NOMO-1 treated with DMSO at 0.1 percent for 48 hours (cell line): ENCODE measurements around the gene PKHD1.

ENCODE experiments used
- DNase-seq: peaks from one replicate; lab custom pipeline; 2025; ENCODE audit not compliant: unreplicated experiment; lab: John Stamatoyannopoulos, UW

PKHD1 gene, protein sequence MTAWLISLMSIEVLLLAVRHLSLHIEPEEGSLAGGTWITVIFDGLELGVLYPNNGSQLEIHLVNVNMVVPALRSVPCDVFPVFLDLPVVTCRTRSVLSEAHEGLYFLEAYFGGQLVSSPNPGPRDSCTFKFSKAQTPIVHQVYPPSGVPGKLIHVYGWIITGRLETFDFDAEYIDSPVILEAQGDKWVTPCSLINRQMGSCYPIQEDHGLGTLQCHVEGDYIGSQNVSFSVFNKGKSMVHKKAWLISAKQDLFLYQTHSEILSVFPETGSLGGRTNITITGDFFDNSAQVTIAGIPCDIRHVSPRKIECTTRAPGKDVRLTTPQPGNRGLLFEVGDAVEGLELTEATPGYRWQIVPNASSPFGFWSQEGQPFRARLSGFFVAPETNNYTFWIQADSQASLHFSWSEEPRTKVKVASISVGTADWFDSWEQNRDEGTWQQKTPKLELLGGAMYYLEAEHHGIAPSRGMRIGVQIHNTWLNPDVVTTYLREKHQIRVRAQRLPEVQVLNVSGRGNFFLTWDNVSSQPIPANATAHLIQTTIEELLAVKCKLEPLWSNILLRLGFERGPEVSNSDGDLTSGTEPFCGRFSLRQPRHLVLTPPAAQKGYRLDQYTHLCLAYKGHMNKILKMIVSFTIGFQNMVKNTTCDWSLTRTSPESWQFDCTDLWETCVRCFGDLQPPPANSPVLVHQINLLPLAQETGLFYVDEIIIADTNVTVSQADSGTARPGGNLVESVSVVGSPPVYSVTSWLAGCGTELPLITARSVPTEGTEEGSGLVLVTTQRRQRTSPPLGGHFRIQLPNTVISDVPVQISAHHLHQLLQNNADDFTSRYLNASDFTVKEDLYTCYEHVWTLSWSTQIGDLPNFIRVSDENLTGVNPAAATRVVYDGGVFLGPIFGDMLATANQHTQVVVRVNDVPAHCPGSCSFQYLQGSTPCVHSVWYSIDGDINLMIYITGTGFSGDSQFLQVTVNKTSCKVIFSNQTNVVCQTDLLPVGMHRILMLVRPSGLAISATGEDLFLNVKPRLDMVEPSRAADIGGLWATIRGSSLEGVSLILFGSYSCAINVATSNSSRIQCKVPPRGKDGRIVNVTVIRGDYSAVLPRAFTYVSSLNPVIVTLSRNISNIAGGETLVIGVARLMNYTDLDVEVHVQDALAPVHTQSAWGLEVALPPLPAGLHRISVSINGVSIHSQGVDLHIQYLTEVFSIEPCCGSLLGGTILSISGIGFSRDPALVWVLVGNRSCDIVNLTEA (N-terminal part only)

GRCh38 chr6:52087498-52087999 is at the start of gene PKHD1:
Gene PKHD1 (minus strand): TSS chr6:52087613. CDS start chr6:52084933, 2,680 bp downstream.
- DNase-seq = no peak

- DNase-seq = no peak
Observed at GRCh38 chr6:52136934-52137467, 49.6 kb upstream of the PKHD1 start.

DNA sequence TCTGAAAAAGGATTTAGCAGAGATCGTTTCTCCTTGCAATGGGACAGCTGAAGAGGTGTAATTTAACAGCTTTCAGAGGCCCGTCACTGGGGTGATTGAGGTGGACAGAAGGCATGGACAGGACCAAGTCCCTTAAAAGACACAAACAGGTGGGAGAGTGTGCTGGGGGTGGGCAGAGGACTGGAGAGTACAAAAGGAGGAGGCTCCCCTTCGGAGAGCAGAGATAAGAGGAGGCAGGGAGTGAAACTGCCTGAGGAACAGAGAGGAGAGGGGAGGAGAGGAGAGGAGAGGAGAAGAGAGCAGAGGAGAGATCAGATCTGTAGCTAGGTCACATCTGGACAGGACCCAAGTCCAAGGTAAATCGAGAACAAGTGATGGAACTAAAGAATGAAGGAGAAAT is 48.6 kb upstream of the PKHD1 start:
- DNase-seq = no peak

GRCh38 chr6:52135217-52135616 is 47.8 kb upstream of the PKHD1 start:
- no peak for DNase-seq

GRCh38 chr6:52134011-52134410 is 46.6 kb upstream of the PKHD1 start:
- no peak for DNase-seq

- no peak for DNase-seq
Observed at GRCh38 chr6:52133324-52133723, 45.9 kb upstream of the PKHD1 start.

- no peak for DNase-seq
Observed at GRCh38 chr6:52132292-52132691, 44.9 kb upstream of the PKHD1 start.

GRCh38 chr6:52130440-52130839 is 43.0 kb upstream of the PKHD1 start:
- DNase-seq = no peak

DNA sequence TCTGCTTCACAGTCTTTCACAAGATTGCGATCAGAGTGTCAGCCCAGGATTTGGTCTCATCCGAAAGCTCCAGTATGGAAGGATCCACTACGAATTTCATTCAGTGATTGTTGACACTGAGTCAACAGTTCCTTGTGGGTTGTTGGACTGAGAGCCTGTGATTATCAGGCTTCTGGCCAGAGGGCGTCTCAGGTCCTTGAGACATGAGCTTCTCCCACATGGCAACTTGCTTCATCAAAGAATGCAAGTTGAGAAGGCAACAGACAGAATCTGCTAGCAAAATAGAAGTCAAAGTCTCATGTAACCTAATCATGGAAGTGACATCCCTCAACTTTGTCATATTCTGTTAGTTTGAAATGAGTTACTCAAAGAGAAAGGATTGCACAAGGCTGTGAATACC is 40.5 kb upstream of the PKHD1 start:
- DNase-seq = no peak

DNA sequence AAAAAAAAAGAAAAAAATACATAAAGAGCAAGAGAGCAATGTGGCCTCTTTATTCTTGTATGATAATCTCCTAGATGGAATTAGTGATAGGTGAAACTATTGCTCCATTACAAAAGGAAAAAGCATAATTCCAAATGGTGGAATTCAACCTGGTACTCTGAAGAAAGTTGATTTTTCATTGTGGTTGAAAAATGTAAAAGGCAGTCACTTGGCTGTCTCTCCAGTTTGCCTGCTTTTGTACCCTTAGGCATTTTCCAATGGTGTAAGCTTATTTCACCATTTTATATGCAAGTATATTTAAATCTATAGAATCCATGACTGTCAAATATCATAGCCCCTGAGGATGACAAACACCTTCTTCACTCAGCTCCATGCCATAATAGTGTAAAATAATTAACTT is 38.8 kb upstream of the PKHD1 start:
- no peak for DNase-seq

DNA sequence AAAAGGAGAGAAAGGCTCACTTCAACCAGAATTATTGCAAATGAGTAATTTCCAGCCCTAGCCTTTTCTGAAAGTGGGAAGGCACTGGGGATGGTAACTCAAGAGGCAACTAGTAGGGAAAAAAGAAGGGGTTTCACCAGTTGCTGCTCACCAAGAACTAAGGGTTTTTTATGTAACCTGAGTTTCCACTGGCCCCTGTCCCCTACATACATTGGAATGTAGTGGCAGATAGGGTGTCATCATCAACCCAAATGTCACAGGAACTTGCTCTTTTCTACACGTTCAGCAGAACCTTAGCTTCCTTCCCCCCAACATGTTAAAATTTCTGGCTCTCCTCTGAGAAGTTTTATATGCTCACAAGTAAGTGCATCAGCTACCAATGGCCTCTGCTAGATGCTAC is 38.2 kb upstream of the PKHD1 start:
- no peak for DNase-seq

GRCh38 chr6:52125139-52125538 is 37.7 kb upstream of the PKHD1 start:
- DNase-seq = no peak

DNA sequence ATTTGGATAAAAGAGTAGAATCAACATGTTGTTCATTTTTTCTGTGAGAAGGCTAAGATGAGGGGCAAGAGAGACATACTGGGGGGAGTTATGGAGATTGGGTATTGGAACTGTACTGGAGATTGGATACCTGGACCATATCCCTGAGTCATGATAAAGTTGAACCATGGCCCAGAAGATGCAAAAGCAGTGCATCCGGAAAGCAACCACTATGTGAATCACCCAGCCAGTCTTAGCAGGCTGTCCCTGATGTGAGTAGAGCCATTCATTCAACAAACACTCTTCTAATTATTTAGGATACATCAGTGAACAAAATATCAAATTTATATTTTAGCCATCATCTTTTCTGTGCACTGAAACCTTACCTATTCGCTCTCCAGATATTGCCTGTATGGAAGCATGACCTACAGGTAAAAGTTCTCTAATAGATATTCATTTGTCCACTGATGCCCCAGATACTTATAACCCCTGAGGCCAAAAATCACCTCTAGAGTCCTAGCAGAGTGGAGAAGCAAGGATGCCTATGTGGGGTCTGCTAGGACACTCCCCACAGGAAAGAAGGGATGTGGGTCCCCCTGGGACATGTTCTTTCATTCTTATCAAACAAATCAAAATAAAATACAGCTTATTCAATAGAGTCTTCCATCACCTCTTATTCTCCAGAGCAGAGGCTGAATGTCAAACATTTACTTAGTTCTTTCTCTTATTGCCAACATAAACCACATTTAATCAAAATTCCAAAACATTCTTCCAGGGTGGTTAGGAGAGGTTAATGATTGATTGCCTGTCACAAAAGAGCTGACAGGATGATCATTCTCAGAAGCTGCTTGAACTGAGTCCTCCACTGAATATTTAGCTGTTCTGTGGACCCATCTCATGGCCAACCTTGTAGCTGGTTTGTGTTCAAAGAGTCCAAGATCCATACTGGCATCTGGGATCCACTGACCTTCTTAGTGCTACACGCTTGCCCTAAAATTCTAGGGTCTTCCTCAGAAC is 37.0 kb upstream of the PKHD1 start:
- no peak for DNase-seq

DNA sequence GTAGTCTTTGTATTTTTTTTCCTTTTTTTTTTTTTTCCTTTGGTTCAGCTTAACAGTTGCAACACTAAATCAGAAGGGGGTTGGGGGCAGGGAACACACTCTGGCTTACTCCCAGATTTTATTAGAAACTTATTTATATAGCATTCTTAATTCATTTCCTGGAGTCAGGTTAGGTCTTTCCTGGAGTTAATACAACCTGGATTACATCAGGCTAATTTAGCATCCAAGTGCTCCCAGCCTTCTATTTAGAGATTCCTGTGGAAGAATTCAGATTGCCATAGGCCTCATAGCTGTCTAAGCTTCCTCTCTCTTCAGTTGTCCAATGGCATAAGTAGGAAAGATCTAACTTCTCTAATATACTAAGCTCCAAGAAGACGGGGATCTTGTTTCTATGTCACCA is 35.8 kb upstream of the PKHD1 start:
- no peak for DNase-seq

- DNase-seq = no peak
Observed at GRCh38 chr6:52117352-52117751, 29.9 kb upstream of the PKHD1 start.

DNA sequence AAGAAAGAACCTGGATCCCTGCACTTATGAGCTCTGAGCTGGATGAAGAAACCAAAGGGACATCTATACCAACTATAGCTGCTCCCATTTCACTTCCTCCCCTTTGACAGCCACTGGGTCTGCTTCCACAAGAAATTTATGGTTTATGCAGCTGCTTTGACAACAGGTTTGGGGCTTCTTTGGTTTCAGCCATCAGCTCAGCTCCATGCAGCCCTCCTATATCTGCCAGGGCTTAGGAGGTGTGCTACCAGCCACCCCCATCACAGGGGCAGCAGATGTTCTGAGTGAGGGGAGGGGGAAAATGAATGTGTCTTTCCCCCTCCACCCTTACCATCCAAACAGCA is 29.2 kb upstream of the PKHD1 start:
- no peak for DNase-seq

GRCh38 chr6:52115891-52116604 is 28.6 kb upstream of the PKHD1 start:
- DNase-seq = no peak

GRCh38 chr6:52115145-52115741 is 27.8 kb upstream of the PKHD1 start:
- no peak for DNase-seq

DNA sequence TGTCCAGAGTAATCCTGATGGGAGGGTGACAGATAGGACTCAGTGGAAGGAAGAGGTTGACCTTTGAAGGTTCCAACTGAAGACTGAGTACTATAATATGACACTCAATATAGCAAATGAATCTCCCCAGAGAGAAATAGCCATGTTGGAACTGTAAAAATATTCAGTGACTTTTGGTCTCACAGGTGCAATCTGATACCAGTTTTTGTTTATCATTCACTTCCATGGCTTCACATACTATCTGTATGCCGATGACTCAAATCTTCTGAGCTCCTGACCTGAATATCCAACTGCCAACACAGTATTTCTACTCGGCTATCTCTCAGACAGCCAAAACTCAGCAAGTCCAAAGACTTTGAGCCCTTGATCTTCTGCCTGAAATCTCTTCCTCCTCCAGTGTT is 21.8 kb upstream of the PKHD1 start:
- DNase-seq = no peak
